SK-N-MC (cell line): ENCODE data around the gene CSRP1.

ENCODE experiments used
- EZH2 ChIP-seq: fragments of 200-600 bp; sonication (generic); IDR thresholded peaks from one replicate; pipeline ENCODE4 v1.6.1; 2017; ENCODE audit warnings: antibody characterized with exemption
- POLR2AphosphoS5 ChIP-seq: IDR thresholded peaks from 2 replicates; pipeline ENCODE4 v1.6.1; 2012; ENCODE audit warnings: mild to moderate bottlenecking, low read depth, low read length, borderline replicate concordance

DNA sequence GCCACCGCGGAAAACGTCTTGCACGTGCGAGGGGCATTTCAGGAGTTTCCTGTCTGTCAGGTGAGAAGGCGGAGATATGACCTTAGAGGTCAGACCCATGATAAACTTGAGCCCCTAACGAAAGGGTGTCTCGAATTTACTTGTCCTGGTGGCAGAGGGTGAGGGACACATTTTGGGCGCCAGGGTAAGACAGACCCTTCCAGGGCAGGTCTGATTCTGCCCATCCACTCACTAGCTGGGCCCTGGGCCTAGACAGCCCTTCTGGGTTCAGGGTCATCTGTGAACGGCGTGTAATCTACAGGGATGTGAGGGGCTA, 395 bp upstream of the CSRP1 start:
- TF ChIP-seq POLR2AphosphoS5 (no peak), EZH2 (no peak)
